ENCODE measurements around the gene ALG14.

DNA sequence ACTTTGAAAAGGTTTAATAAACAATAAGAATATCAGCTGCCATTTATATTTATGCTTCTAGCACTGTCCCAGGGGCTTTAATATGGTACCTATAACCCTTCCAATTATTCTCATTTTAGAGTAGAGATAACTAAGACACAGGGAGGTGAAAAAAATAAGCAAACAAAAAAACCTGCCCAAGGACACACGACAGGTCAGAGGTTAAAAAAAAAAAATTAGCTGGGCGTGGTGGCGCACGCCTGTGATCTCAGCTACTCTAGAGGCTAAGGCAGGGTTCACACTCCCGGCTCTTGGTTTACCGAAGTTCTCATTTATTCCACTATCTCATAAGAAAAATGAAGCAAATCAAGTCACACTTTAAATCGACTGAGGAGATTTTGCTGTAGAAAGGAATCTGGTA lies 111.2 kb downstream of the ALG14 start:
- TF ChIP-seq, protein P1, sequence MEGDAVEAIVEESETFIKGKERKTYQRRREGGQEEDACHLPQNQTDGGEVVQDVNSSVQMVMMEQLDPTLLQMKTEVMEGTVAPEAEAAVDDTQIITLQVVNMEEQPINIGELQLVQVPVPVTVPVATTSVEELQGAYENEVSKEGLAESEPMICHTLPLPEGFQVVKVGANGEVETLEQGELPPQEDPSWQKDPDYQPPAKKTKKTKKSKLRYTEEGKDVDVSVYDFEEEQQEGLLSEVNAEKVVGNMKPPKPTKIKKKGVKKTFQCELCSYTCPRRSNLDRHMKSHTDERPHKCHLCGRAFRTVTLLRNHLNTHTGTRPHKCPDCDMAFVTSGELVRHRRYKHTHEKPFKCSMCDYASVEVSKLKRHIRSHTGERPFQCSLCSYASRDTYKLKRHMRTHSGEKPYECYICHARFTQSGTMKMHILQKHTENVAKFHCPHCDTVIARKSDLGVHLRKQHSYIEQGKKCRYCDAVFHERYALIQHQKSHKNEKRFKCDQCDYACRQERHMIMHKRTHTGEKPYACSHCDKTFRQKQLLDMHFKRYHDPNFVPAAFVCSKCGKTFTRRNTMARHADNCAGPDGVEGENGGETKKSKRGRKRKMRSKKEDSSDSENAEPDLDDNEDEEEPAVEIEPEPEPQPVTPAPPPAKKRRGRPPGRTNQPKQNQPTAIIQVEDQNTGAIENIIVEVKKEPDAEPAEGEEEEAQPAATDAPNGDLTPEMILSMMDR (IDR thresholded peaks at IDR 0.05), result no peak
- TF ChIP-seq EZH2 (IDR thresholded peaks at IDR 0.05) (no peak), EZH2phosphoT487 (IDR thresholded peaks at IDR 0.05) (no peak)

All from neural progenitor cell (in vitro differentiated cells).